GM19035 (cell line): ENCODE data around the gene HSPG2.

Experiments
- ATAC-seq: cut with Tn5 transposase; IDR thresholded peaks from one replicate; pipeline ENCODE4 v1.9.1; 2021; ENCODE audit not compliant: unreplicated experiment

Gene HSPG2

GRCh38 chr1:21849909-21850576 is 87.1 kb downstream of the HSPG2 start:
- no peak for ATAC-seq

GRCh38 chr1:21848524-21849174 is 88.5 kb downstream of the HSPG2 start:
- no peak for ATAC-seq

DNA sequence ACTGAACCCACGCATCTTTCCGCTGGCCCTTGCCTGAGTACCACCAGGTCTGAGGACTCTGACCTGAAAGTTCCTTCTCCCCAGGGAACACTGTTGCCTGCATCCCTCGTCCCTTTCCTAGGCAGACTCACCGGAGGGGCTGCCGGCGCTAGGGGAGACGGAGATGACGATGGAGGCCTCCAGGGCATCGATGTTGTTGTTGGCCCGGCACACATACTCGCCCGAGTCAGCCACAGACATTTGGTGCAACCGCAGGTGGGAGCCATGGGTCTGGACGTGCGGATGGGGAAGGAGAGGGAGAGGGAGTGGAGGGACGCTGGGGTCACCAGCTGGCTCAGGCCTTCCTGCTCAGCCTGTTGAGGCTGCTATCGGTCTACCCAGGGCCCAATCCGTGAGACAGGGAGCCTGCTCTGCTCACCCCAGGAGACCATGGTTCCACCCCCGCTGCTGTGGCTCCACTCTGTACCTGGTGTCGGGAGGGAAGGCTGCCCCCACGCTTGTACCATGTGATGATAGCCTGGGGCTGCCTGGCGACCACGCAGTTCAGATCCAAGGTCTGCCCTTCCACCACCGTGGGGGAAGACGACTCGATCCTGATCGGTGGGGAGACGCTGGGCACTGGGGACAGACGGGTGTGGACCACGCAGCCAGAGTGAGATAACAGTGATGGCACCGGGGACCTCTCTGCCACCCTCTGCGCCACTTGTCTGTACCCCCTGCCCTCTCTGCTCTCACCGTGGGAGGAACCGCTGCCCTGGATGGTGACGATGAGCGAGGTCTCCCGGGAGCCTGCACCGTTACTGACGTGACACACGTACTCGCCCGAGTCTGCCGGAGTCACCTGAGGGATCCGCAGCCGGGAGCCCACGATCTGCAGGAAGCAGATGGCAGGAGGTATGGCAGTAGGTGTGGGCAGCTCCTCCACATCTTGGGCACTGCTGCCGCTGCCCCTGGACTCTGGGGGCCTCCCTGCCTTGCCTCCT is 89.6 kb downstream of the HSPG2 start:
- no peak for ATAC-seq

GRCh38 chr1:21845646-21846641 is 91.2 kb downstream of the HSPG2 start:
- ATAC-seq: no peak

GRCh38 chr1:21843996-21844395 is 93.1 kb downstream of the HSPG2 start:
- no peak for ATAC-seq

GRCh38 chr1:21843208-21843607 is 93.9 kb downstream of the HSPG2 start:
- ATAC-seq: no peak

- no peak for ATAC-seq
Observed at GRCh38 chr1:21842606-21843162, 94.4 kb downstream of the HSPG2 start.

- ATAC-seq: no peak
Observed at GRCh38 chr1:21841852-21842466, 95.2 kb downstream of the HSPG2 start.

DNA sequence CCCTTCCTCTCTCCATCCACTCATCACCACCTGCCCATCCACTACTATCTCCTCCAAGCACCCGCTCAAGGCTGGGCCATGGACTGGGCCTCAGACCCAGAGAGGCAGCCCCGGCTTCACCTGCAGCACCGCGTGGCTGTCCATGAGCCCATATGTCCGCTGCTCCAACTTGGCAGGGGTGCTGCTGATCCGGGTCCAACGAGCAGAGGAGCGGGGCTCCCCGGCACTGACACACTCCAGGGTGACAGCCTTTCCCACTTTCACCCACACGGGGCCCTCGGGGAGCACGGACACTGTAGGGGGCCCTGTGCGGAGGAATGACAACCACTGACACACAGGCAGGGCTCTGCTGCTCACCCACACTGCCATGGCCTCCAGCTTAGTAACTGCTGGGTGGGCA is 96.1 kb downstream of the HSPG2 start:
- ATAC-seq: no peak

DNA sequence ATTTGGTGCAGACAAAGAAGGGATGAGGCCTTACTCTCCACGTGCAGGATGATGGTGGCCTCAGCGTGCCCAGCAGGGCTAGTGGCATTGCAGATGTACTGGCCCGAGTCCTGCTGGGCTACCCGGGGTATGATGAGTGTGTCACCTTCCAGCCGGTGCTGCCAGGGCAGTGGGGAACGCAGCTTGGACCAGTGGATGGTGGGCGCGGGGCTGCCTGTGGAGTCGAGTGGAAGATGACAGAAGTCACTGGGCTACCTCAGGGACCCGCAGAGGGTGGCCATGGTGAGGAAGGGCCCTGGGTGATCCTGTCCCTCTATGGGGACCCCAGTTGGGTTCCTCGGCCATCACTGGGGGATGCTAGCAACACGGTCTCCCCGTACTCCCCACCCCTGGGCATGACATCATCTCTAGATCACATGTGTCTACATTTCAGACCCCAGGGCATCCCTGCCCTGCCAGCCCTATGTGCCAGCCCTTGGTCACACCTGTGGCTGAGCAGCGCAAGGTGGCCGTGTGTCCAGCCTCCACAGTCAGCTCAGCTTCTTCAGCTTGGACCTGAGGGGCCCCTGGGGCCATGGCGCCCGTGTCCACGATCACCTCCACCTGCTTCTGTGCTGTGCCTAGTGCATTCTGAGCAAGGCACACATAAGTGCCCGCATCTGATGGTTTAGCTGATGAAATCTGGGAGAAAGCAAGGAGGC is 97.6 kb downstream of the HSPG2 start:
- ATAC-seq: no peak

DNA sequence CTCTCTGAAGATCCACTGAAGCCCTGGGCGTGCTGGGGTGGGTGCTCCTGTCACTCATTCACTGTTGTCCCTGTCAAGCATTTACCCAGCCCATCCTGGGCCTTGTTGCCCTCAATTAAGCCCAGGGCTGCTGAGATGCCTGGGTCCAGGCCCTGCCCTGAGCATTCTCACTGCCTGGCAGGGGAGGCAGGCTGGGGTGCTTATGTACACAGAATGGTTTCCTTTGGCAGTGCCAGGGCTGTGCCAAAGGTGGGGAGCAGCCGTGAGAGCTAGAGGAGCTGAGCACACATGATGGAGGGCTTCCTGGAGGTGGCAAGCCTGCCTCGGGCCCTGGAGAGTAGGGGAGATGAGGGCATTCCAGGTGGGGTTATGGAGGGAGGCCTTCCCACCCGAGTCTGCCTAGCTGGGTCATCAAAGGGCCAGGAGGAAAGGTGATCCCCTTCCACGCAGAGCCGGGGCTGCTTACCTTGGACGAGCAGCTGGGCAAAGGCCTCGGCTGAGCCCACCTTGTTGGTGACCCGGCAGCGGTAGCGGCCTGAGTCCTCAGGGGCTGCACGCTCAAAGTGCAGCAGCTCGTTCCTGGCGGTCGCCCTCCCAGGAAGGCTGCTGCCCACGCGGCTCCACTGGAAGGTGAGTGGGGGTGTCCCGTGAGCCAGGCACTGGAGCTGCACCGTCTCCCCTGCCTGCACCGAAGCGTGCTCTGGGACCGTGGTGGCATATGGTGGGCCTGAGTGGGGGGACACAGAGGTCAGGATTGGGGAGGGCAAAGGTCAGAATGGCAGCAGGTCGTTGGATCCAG is 98.6 kb downstream of the HSPG2 start:
- no peak for ATAC-seq

- no peak for ATAC-seq
Observed at GRCh38 chr1:21837476-21837875, 99.6 kb downstream of the HSPG2 start.

- ATAC-seq: no peak
Observed at GRCh38 chr1:21836729-21837128, 100.4 kb downstream of the HSPG2 start.

- ATAC-seq: no peak
Observed at GRCh38 chr1:21836010-21836409, 101.1 kb downstream of the HSPG2 start.

GRCh38 chr1:21834666-21835065 is 102.4 kb downstream of the HSPG2 start:
- ATAC-seq: no peak

DNA sequence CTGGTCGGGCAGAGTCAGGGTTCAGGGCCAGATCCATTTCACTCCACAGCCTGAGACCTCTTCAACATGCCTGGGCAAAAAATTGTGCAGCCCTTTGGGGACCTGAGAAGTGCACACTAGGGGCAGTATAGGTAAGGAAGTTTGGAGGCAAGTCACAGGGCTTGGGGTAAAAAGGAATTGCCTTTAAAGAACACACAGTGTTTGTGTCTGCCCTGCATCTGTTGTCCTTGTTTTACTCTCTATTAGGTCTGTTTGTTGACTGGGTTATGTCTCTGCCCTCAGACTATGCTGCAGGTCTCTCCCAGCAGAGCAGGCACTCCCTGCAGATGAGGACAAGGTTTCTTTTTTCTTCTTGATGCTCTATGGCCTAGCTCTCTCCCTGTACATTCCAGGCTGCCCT is 103.0 kb downstream of the HSPG2 start:
- no peak for ATAC-seq

DNA sequence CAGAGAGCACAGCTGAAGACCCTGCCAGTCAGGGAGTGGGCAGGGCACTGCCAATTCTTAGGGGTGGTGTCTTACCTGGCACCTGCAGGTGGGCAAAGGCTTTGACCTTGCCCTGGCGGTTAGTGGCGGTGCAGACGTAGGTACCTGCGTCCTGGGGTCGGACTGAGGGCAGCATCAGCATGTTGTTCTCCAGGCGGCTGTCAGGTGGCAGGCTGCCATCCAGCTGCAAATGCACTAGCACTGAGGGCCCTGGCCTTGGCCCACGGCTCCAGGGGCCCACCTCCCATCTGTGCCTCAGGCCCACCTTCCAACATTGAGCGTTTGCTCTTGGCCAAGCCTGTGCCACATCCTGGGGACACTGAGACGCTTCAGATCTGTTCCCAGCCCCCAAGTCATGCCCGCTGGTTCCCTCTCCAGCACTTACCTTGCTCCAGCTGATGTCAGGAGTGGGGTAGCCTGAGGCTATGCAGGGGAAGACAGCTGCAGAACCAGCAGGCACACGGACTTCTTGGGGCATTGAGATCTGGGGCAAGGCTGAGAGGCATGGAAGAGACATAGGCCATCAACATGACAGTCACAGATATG is 103.6 kb downstream of the HSPG2 start:
- ATAC-seq: no peak

DNA sequence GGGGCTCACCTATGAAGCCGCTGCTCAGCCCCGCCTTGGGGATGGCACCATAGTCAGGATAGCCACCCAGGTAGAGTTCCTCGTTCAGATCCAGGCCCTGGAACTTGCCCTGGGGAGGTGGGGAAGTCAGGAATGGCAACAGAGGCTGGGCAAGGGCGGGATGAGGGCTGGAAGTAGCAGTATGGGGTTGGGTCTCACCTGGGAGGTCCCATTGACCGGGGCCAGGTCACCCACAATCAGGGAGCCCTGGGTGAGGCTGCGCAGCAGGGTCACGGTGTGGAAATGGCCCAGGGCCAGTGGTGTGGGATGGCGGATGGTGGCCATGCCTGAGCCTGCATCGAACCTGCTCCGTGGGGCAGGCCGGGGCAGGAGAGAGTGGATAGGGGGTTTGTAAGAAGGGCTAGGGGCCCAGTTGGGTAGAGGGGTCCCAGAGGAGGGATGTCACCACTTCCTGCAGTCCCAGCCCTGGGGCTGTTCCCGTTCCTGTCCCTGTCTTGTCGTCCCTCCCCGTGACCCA is 105.6 kb downstream of the HSPG2 start:
- no peak for ATAC-seq
